H1 (cell line): ENCODE results near the gene TM9SF2. TPM values are rescaled to one million over a fixed set of nuclear protein-coding genes. Genes with fewer than 3 reads are reported as not detected.

Experiments used
- CHD7 ChIP-seq: fragments of 300-600 bp; sonication (generic); IDR thresholded peaks from 2 replicates; pipeline ENCODE4 v1.7.1; 2012; ENCODE audit warnings: low read length, moderate library complexity, mild to moderate bottlenecking, inconsistent platforms; ENCODE audit not compliant: insufficient replicate concordance
- CREB1 ChIP-seq: IDR thresholded peaks from 2 replicates; pipeline ENCODE4 v1.6.1; 2012; ENCODE audit warnings: inconsistent platforms
- MAFK ChIP-seq: IDR thresholded peaks from 2 replicates; pipeline ENCODE4 v1.6.1; 2012; ENCODE audit warnings: low read depth, mild to moderate bottlenecking, improper control_type of control experiment, low read length
- RFX5 ChIP-seq: IDR thresholded peaks from 2 replicates; pipeline ENCODE4 v1.6.1; 2011; ENCODE audit warnings: low read depth, low read length, improper control_type of control experiment, borderline replicate concordance
- SP4 ChIP-seq: IDR thresholded peaks from 2 replicates; pipeline ENCODE4 v1.6.1; 2012; ENCODE audit warnings: low read length, inconsistent platforms
- SRF ChIP-seq: IDR thresholded peaks from 2 replicates; pipeline ENCODE4 v1.6.1; 2011; ENCODE audit warnings: mild to moderate bottlenecking, low read depth, low read length, moderate library complexity
- SUZ12 ChIP-seq: fragments of 200-600 bp; sonication (generic); IDR thresholded peaks from 2 replicates; pipeline ENCODE4 v1.6.1; 2012; ENCODE audit warnings: mild to moderate bottlenecking, inconsistent platforms, low read length, moderate library complexity, mixed read lengths
- polyA plus RNA-seq, 7 experiments: library from polyadenylated mRNA; depleted of rRNA in 3 of 7; stranded (reverse) in 5 of 7; unstranded in 2 of 7; fragments of >200 nt in 5 of 7; fragments of 200-250 nt in 2 of 7; gene quantifications; 1 replicate in 5 of 7; 2 replicates in 1 of 7; 4 replicates in 1 of 7; pipeline versions ENCODE4 v1.2.1 to v1.2.3, GENCODE V29; 2011 to 2013; ENCODE audit warnings: missing spikeins in 2 of 7, mixed read lengths in 2 of 7
- total RNA-seq: library from RNA; stranded (reverse); fragmentation: NEBNext Ultra II Directional; extraction: Animal tissue kit (Norgen Biotek cat#: 25700); gene quantifications from 2 replicates; pipeline ENCODE4 v1.2.1, GENCODE V29; 2021
- TF ChIP-seq, protein P1 (sequence below), 3 experiments: IDR thresholded peaks; 1 replicate in 2 of 3; 2 replicates in 1 of 3; pipeline versions ENCODE4 v1.5.1 to v1.6.1; 2011; ENCODE audit warnings: low read length in 3 of 3, mild to moderate bottlenecking in 3 of 3, inconsistent platforms in 2 of 3, low read depth in 1 of 3, moderate library complexity in 1 of 3; ENCODE audit not compliant: insufficient read depth in 1 of 3; ENCODE audit errors: control extremely low read depth in 1 of 3
- TF ChIP-seq, protein P2 (sequence below): IDR thresholded peaks from 2 replicates; pipeline ENCODE4 v1.6.1; 2011; ENCODE audit warnings: low read length, improper control_type of control experiment

Gene TM9SF2
- total and polyA plus RNA-seq, 2 of the 8 experiments (the other 6 are each of a cell fraction or from before 2014, with no cell fraction given), result 68.0 to 101 TPM

- no peak for TF ChIP-seq CHD7
- no peak for TF ChIP-seq CREB1
- no peak for TF ChIP-seq SP4
- TF ChIP-seq RFX5, result no peak
- TF ChIP-seq, protein P1, sequence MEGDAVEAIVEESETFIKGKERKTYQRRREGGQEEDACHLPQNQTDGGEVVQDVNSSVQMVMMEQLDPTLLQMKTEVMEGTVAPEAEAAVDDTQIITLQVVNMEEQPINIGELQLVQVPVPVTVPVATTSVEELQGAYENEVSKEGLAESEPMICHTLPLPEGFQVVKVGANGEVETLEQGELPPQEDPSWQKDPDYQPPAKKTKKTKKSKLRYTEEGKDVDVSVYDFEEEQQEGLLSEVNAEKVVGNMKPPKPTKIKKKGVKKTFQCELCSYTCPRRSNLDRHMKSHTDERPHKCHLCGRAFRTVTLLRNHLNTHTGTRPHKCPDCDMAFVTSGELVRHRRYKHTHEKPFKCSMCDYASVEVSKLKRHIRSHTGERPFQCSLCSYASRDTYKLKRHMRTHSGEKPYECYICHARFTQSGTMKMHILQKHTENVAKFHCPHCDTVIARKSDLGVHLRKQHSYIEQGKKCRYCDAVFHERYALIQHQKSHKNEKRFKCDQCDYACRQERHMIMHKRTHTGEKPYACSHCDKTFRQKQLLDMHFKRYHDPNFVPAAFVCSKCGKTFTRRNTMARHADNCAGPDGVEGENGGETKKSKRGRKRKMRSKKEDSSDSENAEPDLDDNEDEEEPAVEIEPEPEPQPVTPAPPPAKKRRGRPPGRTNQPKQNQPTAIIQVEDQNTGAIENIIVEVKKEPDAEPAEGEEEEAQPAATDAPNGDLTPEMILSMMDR (IDR thresholded peaks at IDR 0.05; ENCODE audit: control extremely low read depth in 1 of 3, insufficient read depth in 1 of 3, low read depth in 1 of 3, low read length in 3 of 3), result no peak
- no peak for TF ChIP-seq MAFK
- TF ChIP-seq SRF, result no peak
- no peak for TF ChIP-seq SUZ12
- TF ChIP-seq, protein P2, sequence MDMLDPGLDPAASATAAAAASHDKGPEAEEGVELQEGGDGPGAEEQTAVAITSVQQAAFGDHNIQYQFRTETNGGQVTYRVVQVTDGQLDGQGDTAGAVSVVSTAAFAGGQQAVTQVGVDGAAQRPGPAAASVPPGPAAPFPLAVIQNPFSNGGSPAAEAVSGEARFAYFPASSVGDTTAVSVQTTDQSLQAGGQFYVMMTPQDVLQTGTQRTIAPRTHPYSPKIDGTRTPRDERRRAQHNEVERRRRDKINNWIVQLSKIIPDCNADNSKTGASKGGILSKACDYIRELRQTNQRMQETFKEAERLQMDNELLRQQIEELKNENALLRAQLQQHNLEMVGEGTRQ, result no peak
These were observed 107.1 kb downstream of the TM9SF2 start (continued) for GRCh38 chr13:99608345-99608744.
